Measurements from ENCODE around the gene UNK. TPM values are rescaled to one million over a fixed set of nuclear protein-coding genes. Genes with fewer than 3 reads are reported as not detected.

The UNK gene
- total and polyA plus RNA-seq, 7 experiments from 2014 or later = 21.5 to 49.8 (median 39.7) TPM

DNA sequence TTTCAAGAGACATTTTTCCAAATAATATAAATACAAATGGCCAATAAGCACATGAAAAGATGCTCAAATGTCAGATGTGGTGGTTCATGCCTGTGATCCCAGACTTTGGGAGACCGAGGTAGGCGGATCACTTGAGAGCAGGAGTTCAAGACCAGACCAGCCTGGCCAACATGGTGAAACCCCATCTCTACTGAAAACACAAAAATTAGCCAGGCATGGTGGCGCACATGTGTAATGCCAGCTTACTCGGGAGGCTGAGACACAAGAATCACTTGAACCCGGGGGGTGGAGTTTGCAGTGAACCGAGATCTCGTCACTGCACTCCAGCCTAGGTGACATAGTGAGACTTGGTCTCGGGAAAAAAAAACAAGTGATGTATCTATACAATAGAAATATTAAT is 16.7 kb upstream of the UNK start:
- no peaks in the 10 kb centered on the region for H3K27me3 ChIP-seq (ENCODE audit: control insufficient read depth in 2 of 2, insufficient read depth in 2 of 2, low read length in 2 of 2)
- H3K4me3 ChIP-seq (ENCODE audit: low read length) = no peak overlapping the region
- no peak overlapping the region for H3K27ac ChIP-seq (ENCODE audit: low read depth, low read length)
- ChIA-PET POLR2A (interaction anchor here (0.6 to 13.2 kb wide), 6 partner anchors 9 to 467 kb away, joined by 3 to 244 read pairs (median 4); a partner anchor contains a TSS), CTCF (no interaction called here)
- peaks cover 11% of the 10 kb centered on the region in 2 donors for H3K4me1 ChIP-seq (ENCODE audit: control insufficient read depth in 2 of 2, insufficient read depth in 2 of 2, low read length in 2 of 2)
- intact Hi-C loops (cut with micrococcal nuclease) = no loop called here
- H3K27me3 Mint-ChIP-seq = no peaks in the 10 kb centered on the region
- H3K4me1 Mint-ChIP-seq = peaks cover 0 to 13% (median 10%) of the 10 kb centered on the region in 7 donors
- no peak for DNase-seq
- H3K9me3 ChIP-seq (ENCODE audit: control insufficient read depth in 2 of 3, low read length in 3 of 3) = no peaks in the 10 kb centered on the region
- H3K36me3 Mint-ChIP-seq = no peaks in the 10 kb centered on the region
- ATAC-seq = no peak
- no peaks in the 10 kb centered on the region for H3K9me3 Mint-ChIP-seq
- H3K36me3 ChIP-seq (ENCODE audit: control insufficient read depth in 2 of 3, insufficient read depth in 3 of 3, low read length in 3 of 3) = no peaks in the 10 kb centered on the region
- H3K4me3 Mint-ChIP-seq = no peak overlapping the region
- peak overlapping the region in 3 of 9 donors; percentile 32 to 89 (median 45) for H3K27ac Mint-ChIP-seq

DNA sequence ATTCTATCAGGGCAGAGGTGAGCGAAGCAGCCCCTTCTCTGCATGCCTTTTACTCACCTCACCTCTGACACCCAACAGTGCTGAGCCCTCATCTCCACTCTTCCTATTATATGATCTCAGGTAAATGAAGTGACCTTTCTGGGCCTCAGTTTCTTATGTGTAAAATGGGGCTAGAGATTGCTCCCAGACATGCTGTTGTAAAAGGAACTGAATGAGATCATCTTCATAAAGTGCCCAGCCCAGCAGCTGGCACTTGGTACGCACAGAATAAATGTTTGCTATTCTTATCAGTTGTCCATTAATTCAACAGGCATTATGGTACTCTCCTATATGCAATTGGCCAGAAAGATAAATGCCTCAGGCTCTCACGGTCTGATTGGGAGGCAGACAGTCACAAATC is 15.1 kb upstream of the UNK start:
- Histone ChIP-seq H3K27ac (ENCODE audit: low read depth, low read length) (no peak overlapping the region), H3K27me3 (ENCODE audit: control insufficient read depth in 2 of 2, insufficient read depth in 2 of 2, low read length in 2 of 2) (no peaks in the 10 kb centered on the region), H3K4me1 (ENCODE audit: control insufficient read depth in 2 of 2, insufficient read depth in 2 of 2, low read length in 2 of 2) (peaks cover 0 to under 1% of the 10 kb centered on the region in 2 donors), H3K36me3 (ENCODE audit: control insufficient read depth in 2 of 3, insufficient read depth in 3 of 3, low read length in 3 of 3) (peaks cover 0 to under 1% (median 0%) of the 10 kb centered on the region in 3 experiments), H3K4me3 (ENCODE audit: low read length) (no peak overlapping the region), H3K9me3 (ENCODE audit: control insufficient read depth in 2 of 3, low read length in 3 of 3) (no peaks in the 10 kb centered on the region)
- ChIA-PET POLR2A (interaction anchor here (0.7 to 13.2 kb wide), 4 partner anchors 7 to 85 kb away, joined by 3 to 244 read pairs (median 5); partner anchors contain the start of gene WBP2), CTCF (interaction anchor here (1.3 to 1.5 kb wide), 2 partner anchors 8 to 20 kb away, joined by 4 to 5 read pairs; no protein-coding TSS in a partner anchor)
- DNase-seq (no peak), ATAC-seq (no peak)
- Mint-ChIP-seq H3K9me3 (no peaks in the 10 kb centered on the region), H3K36me3 (no peaks in the 10 kb centered on the region), H3K27me3 (no peaks in the 10 kb centered on the region), H3K27ac (no peak overlapping the region), H3K4me3 (no peak overlapping the region), H3K4me1 (peaks cover 0 to 5% (median 2%) of the 10 kb centered on the region in 7 donors)
- intact Hi-C loops (cut with micrococcal nuclease) = no loop called here

DNA sequence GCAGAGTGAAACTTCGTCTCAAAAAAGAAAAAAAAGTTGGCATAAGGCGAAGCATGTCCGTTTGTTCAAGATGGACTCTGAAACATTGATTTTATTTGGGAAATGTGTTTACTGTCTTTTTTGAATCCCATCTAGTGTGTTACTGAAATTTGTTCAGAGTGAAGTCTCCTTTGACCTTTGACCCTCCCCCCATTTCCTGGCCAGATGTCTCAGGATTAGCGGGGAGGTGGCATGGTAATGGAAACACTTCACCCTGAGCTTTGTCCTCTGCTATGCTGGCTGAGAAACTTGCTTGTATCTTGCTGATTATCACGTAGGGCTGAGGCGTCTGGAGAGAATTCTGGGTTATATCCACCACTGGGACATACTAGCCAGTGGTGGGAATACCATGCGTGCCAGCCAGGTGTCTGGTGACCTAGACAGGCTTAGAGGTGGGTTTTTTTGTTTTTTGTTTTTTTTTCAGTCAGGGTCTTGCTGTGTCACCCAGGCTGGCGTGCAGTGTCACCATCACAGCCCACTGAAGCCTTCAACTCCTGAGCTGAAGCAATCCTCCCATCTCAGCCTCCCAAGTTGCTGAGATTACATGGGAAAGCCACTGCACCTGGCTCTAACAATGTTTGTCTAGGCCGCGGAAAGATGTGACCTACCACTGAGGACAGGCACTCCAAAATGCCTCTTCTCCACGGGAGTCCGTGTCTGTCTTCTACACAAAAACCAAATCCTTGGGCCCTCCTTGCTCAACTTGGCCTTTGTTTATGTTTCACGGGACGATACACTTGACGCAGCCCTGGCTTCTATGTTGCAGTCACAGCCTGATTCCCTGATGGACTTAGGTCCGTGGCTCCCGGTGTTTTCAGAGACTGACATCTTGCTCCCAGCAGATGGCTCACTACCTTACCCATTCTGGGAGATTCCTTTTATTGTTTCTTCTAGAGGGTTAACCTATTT is 13.0 kb upstream of the UNK start:
- Mint-ChIP-seq H3K4me3 (no peak overlapping the region), H3K9me3 (peaks cover 0 to 2% (median 0%) of the 10 kb centered on the region in 11 donors), H3K27me3 (no peaks in the 10 kb centered on the region), H3K4me1 (peaks cover 7 to 20% (median 15%) of the 10 kb centered on the region in 7 donors), H3K36me3 (peaks cover 0 to 7% (median 0%) of the 10 kb centered on the region in 5 donors), H3K27ac (peak overlapping the region in 3 of 9 donors; percentile 32 to 59 (median 45))
- Histone ChIP-seq H3K36me3 (ENCODE audit: control insufficient read depth in 2 of 3, insufficient read depth in 3 of 3, low read length in 3 of 3) (peaks cover 0 to 12% (median 0%) of the 10 kb centered on the region in 3 experiments), H3K27me3 (ENCODE audit: control insufficient read depth in 2 of 2, insufficient read depth in 2 of 2, low read length in 2 of 2) (no peaks in the 10 kb centered on the region), H3K27ac (ENCODE audit: low read depth, low read length) (no peak overlapping the region), H3K4me1 (ENCODE audit: control insufficient read depth in 2 of 2, insufficient read depth in 2 of 2, low read length in 2 of 2) (peaks cover 4 to 7% of the 10 kb centered on the region in 2 donors), H3K4me3 (ENCODE audit: low read length) (no peak overlapping the region), H3K9me3 (ENCODE audit: control insufficient read depth in 2 of 3, low read length in 3 of 3) (no peaks in the 10 kb centered on the region)
- DNase-seq = no peak
- ATAC-seq = no peak
- intact Hi-C loops (cut with micrococcal nuclease) = no loop called here
- POLR2A ChIA-PET = interaction anchor here (1.3 to 11.0 kb wide), 3 partner anchors 13 to 77 kb away, joined by 4 to 238 read pairs (median 106); partner anchors contain the start of genes UNC13D, UNK and WBP2
- CTCF ChIA-PET = no interaction called here

DNA sequence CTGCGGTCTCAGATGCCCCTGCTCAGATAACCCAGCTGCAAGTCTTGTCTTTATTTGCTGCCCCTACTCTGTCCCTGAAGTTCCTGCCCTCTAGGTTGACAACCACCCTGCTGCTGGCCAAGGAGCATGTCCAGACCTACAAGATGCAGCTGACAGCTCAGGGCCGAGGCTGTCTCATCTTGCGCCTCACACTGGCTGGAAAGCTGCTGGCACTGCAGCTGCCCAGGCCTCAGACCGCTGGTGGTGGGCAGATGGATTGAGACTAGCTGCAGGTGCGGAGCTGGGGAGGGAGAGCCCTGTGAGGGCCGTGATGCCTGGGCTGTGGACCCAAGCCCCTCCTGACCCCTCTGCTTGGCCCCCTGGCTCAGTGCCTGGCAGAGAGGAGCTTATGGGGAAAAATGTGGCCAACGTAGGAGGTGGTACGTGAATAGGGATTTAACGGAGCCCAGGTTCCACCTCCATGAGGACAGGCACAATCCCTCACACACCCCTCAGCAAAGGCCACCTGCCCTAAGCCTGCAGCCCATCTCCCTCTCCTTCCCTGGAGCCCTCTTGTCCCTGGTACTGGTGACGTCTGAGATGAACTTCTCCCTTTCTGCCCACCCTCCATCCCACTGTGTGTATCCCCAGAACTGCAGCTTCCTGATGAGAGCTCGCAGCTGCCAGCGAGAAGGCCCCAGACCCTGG is 11.3 kb upstream of the UNK start:
- no peaks in the 10 kb centered on the region for H3K27me3 Mint-ChIP-seq
- peaks cover 7 to 24% (median 16%) of the 10 kb centered on the region in 5 donors for H3K36me3 Mint-ChIP-seq
- peaks cover 12 to 35% (median 31%) of the 10 kb centered on the region in 7 donors for H3K4me1 Mint-ChIP-seq
- POLR2A ChIA-PET = interaction anchor here (1.3 to 11.0 kb wide), 7 partner anchors 10 to 102 kb away, joined by 3 to 244 read pairs (median 77); partner anchors contain the start of genes GALK1, UNC13D, UNK and WBP2
- H3K9me3 ChIP-seq (ENCODE audit: control insufficient read depth in 2 of 3, low read length in 3 of 3) = no peaks in the 10 kb centered on the region
- intact Hi-C loops (cut with micrococcal nuclease) = no loop called here
- no peak for ATAC-seq
- no peak overlapping the region for H3K4me3 ChIP-seq (ENCODE audit: low read length)
- peaks cover 15 to 17% of the 10 kb centered on the region in 2 donors for H3K4me1 ChIP-seq (ENCODE audit: control insufficient read depth in 2 of 2, insufficient read depth in 2 of 2, low read length in 2 of 2)
- CTCF ChIA-PET = interaction anchor here (0.6 to 1.8 kb wide), 3 partner anchors 11 to 34 kb away, joined by 3 to 7 read pairs (median 4); no protein-coding TSS in a partner anchor
- peak overlapping the region in 5 of 9 donors; percentile 12 to 94 (median 21) for H3K27ac Mint-ChIP-seq
- peaks cover 0 to 5% (median 0%) of the 10 kb centered on the region in 11 donors for H3K9me3 Mint-ChIP-seq
- peak in 1 of 9 donors; percentile 20 for DNase-seq
- no peaks in the 10 kb centered on the region for H3K27me3 ChIP-seq (ENCODE audit: control insufficient read depth in 2 of 2, insufficient read depth in 2 of 2, low read length in 2 of 2)
- H3K4me3 Mint-ChIP-seq = no peak overlapping the region
- peaks cover 2 to 18% (median 15%) of the 10 kb centered on the region in 3 experiments for H3K36me3 ChIP-seq (ENCODE audit: control insufficient read depth in 2 of 3, insufficient read depth in 3 of 3, low read length in 3 of 3)
- H3K27ac ChIP-seq (ENCODE audit: low read depth, low read length) = no peak overlapping the region

DNA sequence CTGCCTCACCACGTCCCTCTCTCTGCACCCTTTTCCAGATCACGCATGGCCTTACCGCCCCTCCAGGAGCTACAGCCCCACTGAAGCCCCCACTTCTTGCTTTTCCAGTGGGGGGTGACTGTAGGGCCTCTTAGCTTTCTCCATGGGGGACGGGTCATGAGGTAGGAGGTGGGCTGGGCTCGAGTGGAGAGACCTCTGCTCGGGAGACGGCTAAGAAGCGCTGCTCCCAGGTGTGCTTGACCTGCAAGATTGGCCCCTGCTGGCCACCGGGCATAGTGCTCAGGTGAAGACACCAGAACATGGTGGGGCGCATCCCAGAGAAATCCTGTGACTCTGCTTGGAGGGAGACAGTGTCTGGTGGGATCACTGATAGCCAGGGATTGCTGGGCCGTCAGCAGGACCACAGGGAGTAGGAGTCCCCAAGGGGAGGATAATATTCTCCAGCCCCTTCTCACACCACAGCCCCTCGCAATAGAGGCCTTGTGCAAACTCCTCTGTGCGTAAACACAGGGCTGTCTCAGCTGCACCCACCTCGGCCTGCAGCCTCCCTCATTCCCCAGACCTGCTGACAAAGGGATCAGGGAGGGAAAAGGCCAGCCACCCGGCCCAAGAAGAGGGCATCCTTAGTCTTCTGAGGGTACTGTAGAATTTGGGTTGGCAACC is 10.7 kb upstream of the UNK start:
- CTCF ChIA-PET = interaction anchor here (1.8 kb wide), 1 partner anchor 21 kb away, joined by 7 read pairs; no protein-coding TSS in a partner anchor
- Mint-ChIP-seq H3K4me1 (peaks cover 12 to 41% (median 35%) of the 10 kb centered on the region in 7 donors), H3K4me3 (peak overlapping the region in 3 of 10 donors; percentile 47 to 96 (median 68)), H3K27me3 (no peaks in the 10 kb centered on the region), H3K9me3 (peaks cover 0 to 11% (median 0%) of the 10 kb centered on the region in 11 donors), H3K27ac (peak overlapping the region in 6 of 9 donors; percentile 12 to 94 (median 74)), H3K36me3 (peaks cover 13 to 30% (median 22%) of the 10 kb centered on the region in 5 donors)
- H3K4me1 ChIP-seq (ENCODE audit: control insufficient read depth in 2 of 2, insufficient read depth in 2 of 2, low read length in 2 of 2) = peaks cover 15 to 17% of the 10 kb centered on the region in 2 donors
- intact Hi-C loops (cut with micrococcal nuclease) = no loop called here
- H3K9me3 ChIP-seq (ENCODE audit: control insufficient read depth in 2 of 3, low read length in 3 of 3) = no peaks in the 10 kb centered on the region
- peaks cover 9 to 25% (median 22%) of the 10 kb centered on the region in 3 experiments for H3K36me3 ChIP-seq (ENCODE audit: control insufficient read depth in 2 of 3, insufficient read depth in 3 of 3, low read length in 3 of 3)
- no peak overlapping the region for H3K27ac ChIP-seq (ENCODE audit: low read depth, low read length)
- peak; percentile 0 for ATAC-seq
- no peaks in the 10 kb centered on the region for H3K27me3 ChIP-seq (ENCODE audit: control insufficient read depth in 2 of 2, insufficient read depth in 2 of 2, low read length in 2 of 2)
- no peak overlapping the region for H3K4me3 ChIP-seq (ENCODE audit: low read length)
- POLR2A ChIA-PET = interaction anchor here (0.8 to 11.0 kb wide), 7 partner anchors 11 to 74 kb away, joined by 3 to 244 read pairs (median 77); partner anchors contain the start of genes GALK1, UNC13D, UNK and WBP2
- DNase-seq = peak in 1 of 9 donors; percentile 33
